HG03571 (cell line): ENCODE measurements around the gene RYR2.
"Not testable (repeated sequence)": the region's sequence is repeated elsewhere in the genome, so short reads cannot be mapped to it uniquely, and the experiment has no call there.

Source experiments
- ATAC-seq: cut with Tn5 transposase; IDR thresholded peaks from one replicate; pipeline ENCODE4 v1.9.1; 2021; ENCODE audit not compliant: unreplicated experiment

Gene RYR2

DNA sequence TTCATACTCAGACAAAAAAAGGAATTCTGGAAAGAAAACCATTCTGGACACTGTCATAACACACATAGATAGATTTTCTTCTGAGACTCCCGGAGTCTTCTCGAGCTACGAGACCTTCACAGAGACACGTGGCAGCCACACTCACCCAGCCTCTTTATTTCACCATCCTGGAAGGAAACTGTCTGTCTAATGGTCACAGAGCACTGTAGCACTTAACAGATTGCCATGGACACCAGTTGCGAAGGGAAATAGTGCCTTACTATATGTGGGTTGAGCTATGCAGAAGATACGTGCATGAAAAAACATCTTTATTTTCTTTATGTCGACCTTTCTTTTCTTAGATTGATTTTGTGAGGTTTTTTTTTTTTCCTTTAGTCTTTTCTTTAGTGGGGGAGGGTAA, 790.9 kb downstream of the RYR2 start:
- no peak for ATAC-seq

- ATAC-seq = no peak
Observed at GRCh38 chr1:237834048-237834447, 792.1 kb downstream of the RYR2 start.

GRCh38 chr1:237834461-237834860, 792.5 kb downstream of the RYR2 start:
- ATAC-seq = no peak

- ATAC-seq = no peak
Observed at GRCh38 chr1:237838320-237838719, 796.3 kb downstream of the RYR2 start.

DNA sequence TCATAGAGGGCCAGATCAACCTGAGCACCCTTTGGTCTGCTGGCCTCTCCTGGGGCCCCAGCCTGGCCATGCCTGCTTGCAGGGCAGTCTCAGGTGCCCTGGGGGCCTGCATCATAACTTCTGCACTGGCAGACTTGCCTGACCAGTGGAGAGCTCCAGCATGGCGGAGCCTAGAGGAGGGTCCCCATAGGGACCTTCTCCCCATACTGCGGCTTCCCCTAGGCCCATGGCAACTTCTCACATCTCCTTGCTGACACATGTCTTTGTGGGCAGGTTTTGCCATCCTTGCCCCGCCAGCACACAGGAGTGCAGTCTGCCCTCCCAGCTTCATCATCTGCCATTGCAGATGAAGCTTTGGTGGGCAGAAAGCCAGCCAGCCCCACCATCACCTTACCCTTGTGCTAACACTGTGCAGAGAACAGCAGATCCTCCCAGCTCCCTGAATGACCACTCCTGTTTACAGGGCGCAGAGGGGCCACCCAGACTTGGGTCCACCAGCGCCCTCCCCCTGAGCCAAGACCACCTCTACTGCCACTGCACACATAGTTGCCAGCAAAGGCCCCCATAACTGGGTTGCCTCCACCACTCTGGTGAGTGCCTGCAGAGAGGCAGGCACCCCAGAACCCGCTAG, 797.0 kb downstream of the RYR2 start:
- no peak for ATAC-seq

DNA sequence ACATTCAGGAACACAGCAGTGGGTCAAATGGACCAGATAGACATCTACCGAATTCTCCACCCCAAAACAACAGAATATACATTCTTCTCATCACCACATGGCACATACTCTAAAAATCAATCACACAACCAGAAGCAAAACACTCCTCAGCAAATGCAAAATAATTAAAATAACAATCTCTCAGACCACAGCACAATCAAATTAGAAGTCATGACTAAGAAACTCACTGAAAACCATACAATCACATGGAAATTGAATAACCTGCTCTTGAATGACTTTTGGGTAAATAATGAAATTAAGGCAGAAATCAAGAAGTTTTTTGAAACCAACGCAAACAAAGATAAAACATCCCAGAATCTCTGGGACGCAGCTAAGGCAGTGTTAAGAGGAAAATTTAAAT, 799.5 kb downstream of the RYR2 start:
- no peak for ATAC-seq

DNA sequence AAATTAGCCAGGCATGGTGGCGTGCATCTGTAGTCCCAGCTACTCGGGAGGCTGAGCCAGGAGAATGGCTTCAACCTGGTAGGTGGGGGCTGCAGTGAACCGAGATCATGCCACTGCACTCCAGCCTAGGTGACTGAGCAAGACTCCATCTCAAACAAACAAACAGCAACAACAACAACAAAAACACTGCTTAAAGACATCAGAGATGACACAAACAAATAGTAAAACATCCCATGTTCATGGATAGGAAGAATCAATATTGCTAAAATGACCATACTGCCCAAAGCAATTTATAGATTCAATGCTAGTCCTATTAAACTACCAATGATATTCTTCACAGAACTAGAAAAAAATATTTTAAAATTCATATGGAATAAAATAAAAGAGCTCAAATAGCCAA, 801.5 kb downstream of the RYR2 start:
- not testable (repeated sequence) for ATAC-seq

DNA sequence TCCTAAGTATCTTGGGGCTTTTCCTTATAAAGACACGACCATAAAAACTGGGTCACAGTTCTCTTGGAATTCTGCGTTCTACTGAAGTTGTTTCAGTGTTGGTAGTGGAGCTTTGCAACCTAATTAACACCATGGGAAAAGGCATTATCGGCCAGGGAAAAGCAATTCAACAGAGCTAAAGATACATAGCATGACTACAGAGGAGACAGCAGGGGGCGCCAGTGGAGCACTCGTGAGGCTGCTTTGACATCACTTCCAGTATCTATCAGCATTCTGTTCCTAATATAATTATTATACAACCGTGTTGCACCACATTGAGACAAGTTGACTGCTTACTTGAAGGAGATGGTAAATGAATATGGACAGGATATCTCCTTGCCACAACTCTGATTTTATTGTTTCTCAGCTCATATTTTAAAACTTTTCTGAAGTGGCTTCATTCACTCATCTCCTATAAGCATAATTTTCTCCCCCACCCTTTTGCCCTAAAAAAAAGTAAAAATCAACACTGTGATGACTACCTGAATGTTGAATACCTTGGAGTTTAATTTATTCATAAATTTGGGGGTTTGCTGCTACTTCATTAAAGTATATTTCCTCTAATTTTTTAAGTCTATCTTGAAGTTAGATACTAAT, 809.3 kb downstream of the RYR2 start:
- no peak for ATAC-seq

DNA sequence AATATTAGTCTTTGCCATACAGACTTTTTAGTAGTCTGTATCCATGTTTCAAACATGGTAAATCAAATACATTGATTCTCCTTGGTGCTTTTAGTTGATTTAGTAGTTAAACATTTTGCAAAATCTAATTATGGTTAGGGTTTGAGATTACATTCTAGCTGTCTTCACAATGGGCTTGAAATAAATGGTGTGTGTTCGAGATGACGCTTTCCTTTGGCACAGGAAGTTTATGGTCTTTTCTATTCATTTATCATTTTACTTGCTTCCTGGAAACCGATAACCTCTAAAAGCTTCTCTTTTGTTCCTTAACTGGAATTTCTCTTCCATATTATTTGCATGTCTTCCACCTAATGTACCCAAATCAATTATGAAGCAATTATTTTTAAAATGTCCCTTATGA, 810.4 kb downstream of the RYR2 start:
- ATAC-seq = no peak

GRCh38 chr1:237857455-237857854, 815.5 kb downstream of the RYR2 start:
- no peak for ATAC-seq

DNA sequence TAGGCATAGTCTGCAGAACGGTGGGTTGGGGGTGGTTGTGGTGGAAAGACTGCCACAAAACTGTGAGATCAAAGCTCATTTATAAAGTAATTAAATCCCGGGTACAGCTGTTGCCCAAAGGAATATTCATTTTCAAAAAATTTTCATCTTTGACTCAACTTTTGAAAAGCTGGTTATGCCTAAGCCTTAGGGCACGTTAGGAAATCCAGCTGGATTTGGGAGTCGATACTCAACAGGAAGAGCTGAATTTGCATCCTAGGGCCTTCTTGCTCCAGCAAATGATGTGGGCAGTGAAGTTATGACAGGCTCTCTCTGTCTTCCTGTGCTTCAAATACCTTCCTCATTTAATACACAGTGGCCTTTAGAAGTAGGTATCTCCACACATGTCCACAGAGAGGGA, 817.0 kb downstream of the RYR2 start:
- ATAC-seq = no peak

DNA sequence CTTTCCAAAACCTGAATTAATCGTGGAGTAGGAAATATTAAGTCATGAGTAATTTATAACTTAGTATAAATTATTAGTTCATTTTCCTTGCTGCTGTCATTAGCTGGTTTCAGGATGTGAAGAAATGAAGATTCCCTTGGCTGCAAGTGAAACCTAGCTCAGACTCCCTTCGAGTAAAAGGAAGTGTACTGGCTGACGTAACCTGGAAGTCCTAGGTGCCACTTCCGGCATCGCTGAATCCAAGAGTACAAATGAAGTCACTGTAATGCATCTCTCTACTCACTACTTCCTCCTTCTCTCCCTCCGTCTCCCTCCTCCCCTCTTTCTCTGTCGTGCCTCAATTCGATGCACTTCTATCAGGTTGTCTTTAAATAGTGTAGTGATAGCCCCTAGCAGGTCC, 820.0 kb downstream of the RYR2 start:
- no peak for ATAC-seq

GRCh38 chr1:237863234-237863633, 821.2 kb downstream of the RYR2 start:
- ATAC-seq = no peak

GRCh38 chr1:237864338-237865244, 822.6 kb downstream of the RYR2 start:
- no peak for ATAC-seq

- no peak for ATAC-seq
Observed at GRCh38 chr1:237867380-237867888, 825.5 kb downstream of the RYR2 start.

- ATAC-seq = no peak
Observed at GRCh38 chr1:237868817-237869600, 827.0 kb downstream of the RYR2 start.

DNA sequence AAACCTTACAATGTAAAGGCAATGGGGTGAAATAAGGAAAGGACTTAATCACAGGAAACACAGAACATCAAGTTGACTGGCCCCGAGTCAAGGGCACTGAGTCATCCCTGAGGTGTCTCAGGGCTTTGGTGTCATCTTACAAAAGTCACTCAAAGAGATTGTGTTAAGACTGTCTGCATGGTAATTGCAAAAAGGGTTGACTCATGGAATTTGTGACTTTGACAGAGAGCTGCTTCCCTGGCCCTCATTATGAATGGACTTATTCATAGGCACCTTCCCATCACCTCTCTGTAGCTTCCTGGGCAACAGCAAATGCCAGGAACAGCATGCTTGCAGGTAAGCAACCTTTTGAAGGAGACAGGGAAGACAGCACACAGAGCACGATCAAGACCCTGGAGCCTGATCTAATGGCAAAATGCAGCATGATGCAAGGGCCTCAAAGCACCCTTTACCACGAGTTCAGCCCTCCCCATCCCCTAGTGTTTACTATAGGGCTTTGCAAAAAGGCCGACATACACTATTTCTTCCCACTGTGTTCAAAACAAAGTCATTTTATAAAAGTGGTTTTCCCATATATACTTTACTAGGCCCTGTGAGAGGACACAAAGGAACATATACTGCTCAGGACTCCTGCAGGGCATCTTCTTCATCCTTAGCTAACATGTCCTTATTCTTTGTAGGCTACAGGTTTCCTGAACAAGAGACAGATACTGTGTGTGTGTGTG, 831.7 kb downstream of the RYR2 start:
- no peak for ATAC-seq

DNA sequence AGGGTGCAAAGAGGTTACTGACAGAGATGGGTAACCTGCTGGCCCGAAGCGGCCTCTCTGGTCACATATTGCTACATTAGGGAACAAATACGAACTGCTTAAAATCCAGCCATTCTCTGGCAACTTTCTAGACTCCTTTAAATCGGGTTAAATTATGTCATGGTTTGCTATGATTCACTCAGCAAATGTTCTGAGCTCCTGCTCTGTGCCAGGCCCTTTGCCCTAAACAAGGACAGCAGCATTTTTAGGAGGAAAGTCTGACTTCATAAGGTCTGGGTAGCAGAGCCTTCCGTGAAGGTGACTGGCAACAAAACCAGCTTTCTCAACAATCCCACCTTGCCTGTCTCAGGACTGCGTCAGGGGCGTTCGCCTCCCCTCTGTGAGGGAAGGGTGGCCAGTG, 833.3 kb downstream of the RYR2 start:
- no peak for ATAC-seq

GRCh38 chr1:237877631-237878030, 835.6 kb downstream of the RYR2 start:
- ATAC-seq = no peak

- ATAC-seq = no peak
Observed at GRCh38 chr1:237878406-237878805, 836.4 kb downstream of the RYR2 start.
